OCI-LY1 (cell line): ENCODE results near the gene HLA-F.

Source experiments
- H2AFZ ChIP-seq: fragments of 200-600 bp; sonication (generic), shearing (Covaris generic); 2 replicates; pipeline ENCODE4 v1.6.0; 2014; ENCODE audit warnings: antibody characterized with exemption, mild to moderate bottlenecking, low read length
- H3F3A ChIP-seq: fragments of 200-600 bp; sonication (generic), shearing (Covaris generic); 2 replicates; pipeline ENCODE4 v1.6.0; 2014; ENCODE audit warnings: mild to moderate bottlenecking, antibody characterized with exemption, low read length, moderate library complexity; ENCODE audit not compliant: insufficient read depth
- H3K27ac ChIP-seq: fragments of 200-600 bp; sonication (generic); 2 replicates; pipeline ENCODE4 v1.5.1; 2014; ENCODE audit warnings: low read length, mixed run types, mild to moderate bottlenecking, low read depth; ENCODE audit not compliant: poor library complexity, severe bottlenecking
- H3K27me3 ChIP-seq: fragments of 200-600 bp; sonication (generic); 2 replicates; pipeline ENCODE4 v1.6.0; 2014; ENCODE audit warnings: antibody characterized with exemption, mild to moderate bottlenecking, low read length, moderate library complexity; ENCODE audit not compliant: insufficient read depth
- H3K36me3 ChIP-seq: fragments of 200-600 bp; sonication (generic); 2 replicates; pipeline ENCODE4 v1.6.1; 2014; ENCODE audit warnings: mild to moderate bottlenecking, antibody characterized with exemption, low read length, moderate library complexity, mixed read lengths; ENCODE audit not compliant: insufficient read depth
- H3K4me1 ChIP-seq: fragments of 200-600 bp; sonication (generic); 2 replicates; pipeline ENCODE4 v1.5.1; 2014; ENCODE audit warnings: mild to moderate bottlenecking, low read length, moderate library complexity; ENCODE audit not compliant: insufficient read depth, severe bottlenecking
- H3K4me2 ChIP-seq: fragments of 200-600 bp; sonication (generic), shearing (Covaris generic); 2 replicates; pipeline ENCODE4 v1.6.1; 2014; ENCODE audit warnings: low read length
- H3K4me3 ChIP-seq: fragments of 200-600 bp; sonication (generic); 2 replicates; pipeline ENCODE4 v1.5.1; 2014; ENCODE audit warnings: low read length, low read depth, mild to moderate bottlenecking, mixed read lengths; ENCODE audit not compliant: poor library complexity, severe bottlenecking
- H3K79me2 ChIP-seq: fragments of 200-600 bp; shearing (Covaris generic); 2 replicates; pipeline ENCODE4 v1.6.1; 2016; ENCODE audit warnings: mixed run types, low read length, mixed read lengths; ENCODE audit not compliant: insufficient read depth
- H3K9ac ChIP-seq: fragments of 200-600 bp; sonication (generic), shearing (Covaris generic); 2 replicates; pipeline ENCODE4 v1.6.1; 2014; ENCODE audit warnings: mild to moderate bottlenecking, low read length, mixed read lengths
- H3K9me2 ChIP-seq: fragments of 200-600 bp; sonication (generic), shearing (Covaris generic); 2 replicates; pipeline ENCODE4 v1.6.1; 2014; ENCODE audit warnings: low read depth, mild to moderate bottlenecking, low read length, mixed read lengths
- H3K9me3 ChIP-seq: fragments of 200-600 bp; shearing (Covaris generic); 2 replicates; pipeline ENCODE4 v1.6.1; 2014; ENCODE audit warnings: low read length, mixed read lengths
- H4K20me1 ChIP-seq: fragments of 200-600 bp; sonication (generic), shearing (Covaris generic); 2 replicates; pipeline ENCODE4 v1.6.0; 2016; ENCODE audit warnings: mild to moderate bottlenecking, low read length; ENCODE audit not compliant: insufficient read depth
- EZH2 ChIP-seq: fragments of 200-600 bp; sonication (generic), shearing (Covaris generic); IDR thresholded peaks from 2 replicates; pipeline ENCODE4 v1.8.0; 2017; ENCODE audit warnings: borderline replicate concordance, mixed run types, mild to moderate bottlenecking, antibody characterized with exemption, low read length, moderate library complexity, mixed read lengths
- TF ChIP-seq, protein P1 (sequence below): fragments of 200-600 bp; sonication (generic), shearing (Covaris generic); IDR thresholded peaks from 2 replicates; pipeline ENCODE4 v1.5.1; 2017; ENCODE audit warnings: mild to moderate bottlenecking, antibody characterized with exemption, low read length, moderate library complexity, mixed read lengths

Gene HLA-F

DNA sequence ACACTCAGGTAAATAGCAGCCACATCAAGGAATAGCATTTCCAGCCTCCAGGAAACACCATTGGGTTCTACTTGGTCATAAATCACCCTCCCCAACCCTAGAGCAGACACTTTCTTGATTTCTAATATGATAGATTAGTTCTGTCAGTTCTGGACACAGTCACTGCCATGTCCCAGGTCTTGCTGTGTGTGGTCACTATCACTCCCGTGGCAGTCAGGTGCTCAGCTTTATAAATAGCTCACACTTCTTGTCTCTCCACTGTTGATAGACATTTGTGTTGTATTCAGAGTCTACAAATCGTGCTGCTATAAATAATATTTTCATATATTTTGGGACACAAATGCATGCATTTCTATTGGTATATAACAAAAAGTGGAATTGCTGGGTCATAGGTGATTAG is 13.3 kb downstream of the HLA-F start:
- no peak for TF ChIP-seq EZH2
- TF ChIP-seq, protein P1, sequence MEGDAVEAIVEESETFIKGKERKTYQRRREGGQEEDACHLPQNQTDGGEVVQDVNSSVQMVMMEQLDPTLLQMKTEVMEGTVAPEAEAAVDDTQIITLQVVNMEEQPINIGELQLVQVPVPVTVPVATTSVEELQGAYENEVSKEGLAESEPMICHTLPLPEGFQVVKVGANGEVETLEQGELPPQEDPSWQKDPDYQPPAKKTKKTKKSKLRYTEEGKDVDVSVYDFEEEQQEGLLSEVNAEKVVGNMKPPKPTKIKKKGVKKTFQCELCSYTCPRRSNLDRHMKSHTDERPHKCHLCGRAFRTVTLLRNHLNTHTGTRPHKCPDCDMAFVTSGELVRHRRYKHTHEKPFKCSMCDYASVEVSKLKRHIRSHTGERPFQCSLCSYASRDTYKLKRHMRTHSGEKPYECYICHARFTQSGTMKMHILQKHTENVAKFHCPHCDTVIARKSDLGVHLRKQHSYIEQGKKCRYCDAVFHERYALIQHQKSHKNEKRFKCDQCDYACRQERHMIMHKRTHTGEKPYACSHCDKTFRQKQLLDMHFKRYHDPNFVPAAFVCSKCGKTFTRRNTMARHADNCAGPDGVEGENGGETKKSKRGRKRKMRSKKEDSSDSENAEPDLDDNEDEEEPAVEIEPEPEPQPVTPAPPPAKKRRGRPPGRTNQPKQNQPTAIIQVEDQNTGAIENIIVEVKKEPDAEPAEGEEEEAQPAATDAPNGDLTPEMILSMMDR: no peak
- Histone ChIP-seq H3K4me3 (no peak overlapping the region), H4K20me1 (no peaks in the 10 kb centered on the region), H3K4me1 (no peaks in the 10 kb centered on the region), H2AFZ (no peak overlapping the region), H3K36me3 (peaks cover 4% of the 10 kb centered on the region; the same call in 1 of the 2 replicates), H3K27ac (no peak overlapping the region), H3K9me3 (no peaks in the 10 kb centered on the region), H3K27me3 (no peaks in the 10 kb centered on the region), H3K9ac (no peak overlapping the region), H3F3A (no peaks in the 10 kb centered on the region), H3K79me2 (no peaks in the 10 kb centered on the region), H3K4me2 (no peak overlapping the region), H3K9me2 (no peaks in the 10 kb centered on the region)

DNA sequence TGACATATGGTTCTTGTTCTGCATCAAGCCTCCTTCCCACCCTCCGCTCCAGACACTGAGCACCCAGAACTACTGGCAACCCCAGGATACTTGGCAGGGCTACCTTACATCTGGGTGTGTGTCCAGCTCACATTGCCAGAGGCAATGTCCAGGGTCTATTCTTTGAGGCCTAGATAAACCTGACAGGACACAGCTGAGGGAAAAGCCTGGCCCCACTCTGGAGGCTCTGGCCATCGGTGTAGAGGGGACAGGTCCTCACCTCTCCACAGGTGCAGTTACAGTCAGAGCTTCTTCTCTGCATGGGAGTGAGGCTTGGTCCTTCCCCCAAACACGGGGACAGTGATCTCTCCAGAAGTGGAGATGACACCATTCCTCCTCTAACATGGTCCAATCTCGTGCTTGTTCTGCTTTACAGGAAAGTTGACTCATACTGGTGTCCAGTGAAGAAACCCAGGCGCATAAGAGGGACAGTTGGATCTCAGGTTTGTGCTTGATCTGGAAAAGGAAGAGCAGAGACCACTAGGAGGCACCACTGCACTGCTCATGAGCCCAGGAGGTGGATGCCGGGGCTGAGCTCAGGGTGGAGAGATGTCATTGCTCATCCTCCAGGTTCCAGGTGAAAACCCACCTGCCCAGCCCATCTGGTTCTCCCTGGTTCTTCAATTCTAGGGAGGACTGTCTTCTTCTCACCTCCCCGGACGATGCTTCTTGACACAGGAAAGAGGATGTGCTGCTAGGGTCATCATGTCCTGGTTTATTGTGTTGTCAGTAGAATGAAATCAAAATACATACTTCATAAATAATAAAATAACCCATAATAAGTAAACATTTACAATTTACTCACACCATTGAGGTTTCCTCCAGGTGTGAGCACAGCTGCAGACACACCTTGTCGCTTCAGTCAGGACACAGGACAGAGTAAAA is 14.7 kb downstream of the HLA-F start:
- Histone ChIP-seq H2AFZ (no peak overlapping the region), H4K20me1 (no peaks in the 10 kb centered on the region), H3K27me3 (no peaks in the 10 kb centered on the region), H3K9ac (no peak overlapping the region), H3K4me1 (no peaks in the 10 kb centered on the region), H3K27ac (no peak overlapping the region), H3K79me2 (no peaks in the 10 kb centered on the region), H3K9me2 (no peaks in the 10 kb centered on the region), H3K4me3 (no peak overlapping the region), H3K36me3 (peaks cover 4% of the 10 kb centered on the region; the same call in 1 of the 2 replicates), H3K9me3 (no peaks in the 10 kb centered on the region), H3K4me2 (no peak overlapping the region), H3F3A (no peaks in the 10 kb centered on the region)
- TF ChIP-seq EZH2: no peak
- TF ChIP-seq, protein P1: peak; percentile 89

DNA sequence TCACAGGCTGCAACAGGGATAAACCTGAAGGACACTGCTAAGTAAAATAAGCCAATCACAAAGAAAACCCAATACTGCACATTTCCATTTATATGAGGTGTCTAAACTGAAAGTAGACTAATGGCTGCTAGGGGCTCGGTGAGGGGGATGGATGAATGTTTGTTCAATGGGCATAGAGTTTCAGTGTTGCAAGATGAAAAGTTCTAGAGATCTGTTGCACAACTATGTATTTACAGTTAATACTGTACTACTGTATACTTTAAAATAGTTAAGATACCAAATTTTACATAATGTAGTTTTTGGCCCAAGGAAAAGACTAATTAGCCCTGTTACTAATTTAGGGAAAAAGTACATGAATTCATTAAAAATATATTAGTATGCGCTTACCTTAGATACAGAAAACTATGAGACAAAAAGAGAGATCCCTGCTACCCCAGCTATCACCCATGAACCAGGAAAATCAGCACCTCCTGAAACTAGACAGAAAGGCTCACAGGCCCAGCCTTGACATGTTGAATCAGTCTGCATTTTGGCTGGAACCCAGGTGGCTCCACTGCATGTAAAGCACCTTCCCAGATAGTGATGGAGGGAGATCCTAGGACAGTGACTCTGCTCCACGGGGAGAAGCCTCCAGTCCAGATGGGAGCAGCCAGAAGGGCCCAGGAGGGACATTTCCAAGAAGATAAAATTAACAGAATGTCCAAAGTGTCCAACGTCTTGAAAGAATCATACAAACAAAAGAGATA is 16.1 kb downstream of the HLA-F start:
- Histone ChIP-seq H3F3A (no peaks in the 10 kb centered on the region), H3K4me1 (no peaks in the 10 kb centered on the region), H3K79me2 (no peaks in the 10 kb centered on the region), H3K9me3 (no peaks in the 10 kb centered on the region), H3K4me3 (no peak overlapping the region), H3K4me2 (no peak overlapping the region), H2AFZ (no peak overlapping the region), H4K20me1 (no peaks in the 10 kb centered on the region), H3K27ac (no peak overlapping the region), H3K9me2 (no peaks in the 10 kb centered on the region), H3K9ac (no peak overlapping the region), H3K27me3 (no peaks in the 10 kb centered on the region), H3K36me3 (peaks cover 4% of the 10 kb centered on the region; the same call in 1 of the 2 replicates)
- TF ChIP-seq, protein P1: no peak
- no peak for TF ChIP-seq EZH2
